Central memory CD4-positive, alpha-beta T cell (primary cell): ENCODE data around the gene NPY1R.

Source experiments
- DNase-seq: peaks from one replicate; pipeline ENCODE4 v3.0.0; 2022
- total RNA-seq, 3 experiments: gene quantifications; one replicate each; lab custom pipeline; 2026; lab: John Stamatoyannopoulos, UW

Gene NPY1R
- total RNA-seq: 0 to 0.04 (median 0) reads per million in 3 experiments

- DNase-seq: no peak
Measured at GRCh38 chr4:163332526-163333406, at the start of gene NPY1R. Gene NPY1R (minus strand): TSS chr4:163332596. CDS start chr4:163326554, 6,042 bp downstream.

GRCh38 chr4:163380703-163381102 is 48.3 kb upstream of the NPY1R start:
- DNase-seq: no peak

GRCh38 chr4:163378661-163379060 is 46.3 kb upstream of the NPY1R start:
- DNase-seq: no peak

- no peak for DNase-seq
Measured at GRCh38 chr4:163372029-163372428, 39.6 kb upstream of the NPY1R start.

- no peak for DNase-seq
Measured at GRCh38 chr4:163367651-163368050, 35.3 kb upstream of the NPY1R start.

GRCh38 chr4:163356104-163356503 is 23.7 kb upstream of the NPY1R start:
- DNase-seq: no peak

GRCh38 chr4:163353054-163353453 is 20.7 kb upstream of the NPY1R start:
- DNase-seq: no peak

- no peak for DNase-seq
Measured at GRCh38 chr4:163350672-163351071, 18.3 kb upstream of the NPY1R start.

- no peak for DNase-seq
Measured at GRCh38 chr4:163344147-163345125, 12.0 kb upstream of the NPY1R start.

- no peak for DNase-seq
Measured at GRCh38 chr4:163343604-163344146, 11.3 kb upstream of the NPY1R start, which contains the start of gene NPY5R. Gene NPY5R (plus strand): TSS chr4:163343892. CDS start chr4:163350274, 6,382 bp downstream.

GRCh38 chr4:163335384-163335783 is 3.0 kb upstream of the NPY1R start:
- no peak for DNase-seq

GRCh38 chr4:163331629-163332376 is 593 bp downstream of the NPY1R start:
- DNase-seq: no peak

GRCh38 chr4:163330916-163331628 is 1.3 kb downstream of the NPY1R start:
- no peak for DNase-seq

- no peak for DNase-seq
Measured at GRCh38 chr4:163317110-163317509, 15.3 kb downstream of the NPY1R start.

- no peak for DNase-seq
Measured at GRCh38 chr4:163309466-163309865, 22.9 kb downstream of the NPY1R start.

- no peak for DNase-seq
Measured at GRCh38 chr4:163303069-163303468, 29.3 kb downstream of the NPY1R start.

- no peak for DNase-seq
Measured at GRCh38 chr4:163300445-163300844, 32.0 kb downstream of the NPY1R start.

- no peak for DNase-seq
Measured at GRCh38 chr4:163295138-163295537, 37.3 kb downstream of the NPY1R start.

- DNase-seq: no peak
Measured at GRCh38 chr4:163284304-163284703, 48.1 kb downstream of the NPY1R start.

- DNase-seq: no peak
Measured at GRCh38 chr4:163280703-163281519, 51.5 kb downstream of the NPY1R start.

- DNase-seq: no peak
Measured at GRCh38 chr4:163279713-163280112, 52.7 kb downstream of the NPY1R start.
